B cell (primary cell): ENCODE results near the gene BIK. TPM values are rescaled to one million over a fixed set of nuclear protein-coding genes. Genes with fewer than 3 reads are reported as not detected.

Source experiments
- ATAC-seq: fragments of 200-7000 bp; cut with Tn5 transposase; one replicate; pipeline ENCODE4 v1.10.0; 2021; ENCODE audit warnings: low read depth, mild to moderate bottlenecking, moderate number of reproducible peaks, moderate library complexity
- CTCF ChIA-PET: fragments of 350-600 bp; sonication (Branson Sonifier 250); formaldehyde crosslinking; loops from one replicate; lab custom pipeline; 2021; ENCODE audit warnings: antibody characterized with exemption, inconsistent platforms; lab: Charles Lee
- POLR2A ChIA-PET: fragments of 350-600 bp; sonication (Branson Sonifier 250); formaldehyde crosslinking; loops from one replicate; lab custom pipeline; 2021; ENCODE audit warnings: antibody characterized with exemption; lab: Charles Lee
- DNase-seq: peaks from one replicate; pipeline ENCODE4 v3.0.0; 2013
- H2AFZ ChIP-seq: 2 replicates; pipeline ENCODE4 v1.6.1; 2012; ENCODE audit warnings: mild to moderate bottlenecking, low read depth, low read length; ENCODE audit not compliant: insufficient read depth, poor library complexity, severe bottlenecking
- H3K27ac ChIP-seq, 2 donors: 1 replicate in 1 of 2; 2 replicates in 1 of 2; pipeline ENCODE4 v1.5.1; 2012 to 2013; ENCODE audit warnings: low read length in 2 of 2, mild to moderate bottlenecking in 2 of 2, moderate library complexity in 1 of 2
- H3K27me3 ChIP-seq, 4 experiments: fragments of 200-600 bp in 1 of 4; sonication (generic) in 1 of 4; replicated peaks in 1 of 4; 1 replicate in 2 of 4; 2 replicates in 2 of 4; pipeline versions ENCODE4 v1.6.1 to v1.7.0; 2013 to 2016; ENCODE audit warnings: low read length in 3 of 4, mild to moderate bottlenecking in 2 of 4, mixed read lengths in 1 of 4, moderate library complexity in 1 of 4; ENCODE audit not compliant: insufficient read depth in 4 of 4, control insufficient read depth in 3 of 4; ENCODE audit errors: control extremely low read depth in 1 of 4
- H3K36me3 ChIP-seq, 2 experiments: replicated peaks in 1 of 2; 1 replicate in 1 of 2; 2 replicates in 1 of 2; pipeline versions ENCODE4 v1.6.1 to v1.7.1; 2013; ENCODE audit warnings: low read length in 1 of 2; ENCODE audit not compliant: insufficient read depth in 2 of 2, control insufficient read depth in 1 of 2; ENCODE audit errors: control extremely low read depth in 1 of 2, extremely low read depth in 1 of 2
- H3K4me1 ChIP-seq, 2 donors: fragments of 200-600 bp in 1 of 2; sonication (generic) in 1 of 2; 1 replicate in 1 of 2; 2 replicates in 1 of 2; pipeline versions ENCODE4 v1.5.1 to v1.6.1; 2013 to 2017; ENCODE audit warnings: low read length in 2 of 2; ENCODE audit not compliant: control insufficient read depth in 2 of 2, insufficient read depth in 2 of 2
- H3K4me2 ChIP-seq: replicated peaks from 2 replicates; pipeline ENCODE3; 2012; ENCODE audit warnings: mild to moderate bottlenecking, low read depth, low read length; ENCODE audit not compliant: poor library complexity, severe bottlenecking
- H3K4me3 ChIP-seq, 5 experiments: fragments of 200-600 bp in 1 of 5; sonication (generic) in 1 of 5; 1 replicate in 3 of 5; 2 replicates in 2 of 5; pipeline versions ENCODE4 v1.5.1 to v1.7.0; 2011 to 2016; ENCODE audit warnings: low read length in 4 of 5, mild to moderate bottlenecking in 4 of 5, low read depth in 2 of 5, control low read depth in 1 of 5, moderate library complexity in 1 of 5; ENCODE audit not compliant: insufficient read depth in 1 of 5; ENCODE audit errors: control extremely low read depth in 1 of 5, extremely low read depth in 1 of 5
- H3K79me2 ChIP-seq: fragments of 200-600 bp; sonication (generic); one replicate; pipeline ENCODE4 v1.6.0; 2016; ENCODE audit warnings: low read length; ENCODE audit not compliant: control insufficient read depth, insufficient read depth
- H3K9ac ChIP-seq: fragments of 200-600 bp; sonication (generic); 2 replicates; pipeline ENCODE4 v1.6.1; 2017; ENCODE audit warnings: mild to moderate bottlenecking, low read length, moderate library complexity
- H3K9me3 ChIP-seq, 3 donors: one replicate each; pipeline versions ENCODE4 v1.6.1 to v1.7.1; 2013; ENCODE audit warnings: low read length in 2 of 3; ENCODE audit not compliant: control insufficient read depth in 2 of 3, insufficient read depth in 1 of 3; ENCODE audit errors: control extremely low read depth in 1 of 3
- H4K20me1 ChIP-seq: 2 replicates; pipeline ENCODE4 v1.6.0; 2012; ENCODE audit warnings: mild to moderate bottlenecking, low read length; ENCODE audit not compliant: insufficient read depth, control insufficient read depth, poor library complexity, severe bottlenecking
- H3K27ac Mint-ChIP-seq: one replicate; pipeline ENCODE4 v1.8.0; 2021; ENCODE audit warnings: mixed read lengths
- H3K27me3 Mint-ChIP-seq: one replicate; pipeline ENCODE4 v1.8.0; 2021; ENCODE audit warnings: mixed read lengths
- H3K4me1 Mint-ChIP-seq: one replicate; pipeline ENCODE4 v1.8.0; 2021; ENCODE audit warnings: mixed read lengths
- H3K4me3 Mint-ChIP-seq: one replicate; pipeline ENCODE4 v1.8.0; 2021; ENCODE audit warnings: mixed read lengths
- H3K9me3 Mint-ChIP-seq: one replicate; pipeline ENCODE4 v1.8.0; 2022; ENCODE audit warnings: mixed read lengths; ENCODE audit not compliant: insufficient read depth
- CTCF ChIP-seq: fragments of 200-600 bp; IDR thresholded peaks from one replicate; pipeline ENCODE4 v1.8.0; 2022; ENCODE audit warnings: antibody characterized with exemption, mild to moderate bottlenecking
- EZH2 ChIP-seq: IDR thresholded peaks from 2 replicates; pipeline ENCODE4 v1.6.1; 2012; ENCODE audit warnings: borderline replicate concordance, low read depth, mild to moderate bottlenecking, moderate library complexity, low read length; ENCODE audit not compliant: insufficient read depth, poor library complexity, severe bottlenecking
- WGBS: methylation state at CpG from one replicate; pipeline ENCODE4 v1.1.5; 2013; ENCODE audit warnings: missing lambda C conversion rate; ENCODE audit not compliant: insufficient coverage; 5-methylcytosine and 5-hydroxymethylcytosine counted together
- intact Hi-C: fragments of 100-400 bp; cut with micrococcal nuclease; formaldehyde crosslinking; loops from one replicate; pipeline ENCODE4 v1.10.0; 2022
- polyA plus RNA-seq: library from polyadenylated mRNA; depleted of rRNA; stranded (reverse); fragments of >200 nt; gene quantifications from 2 replicates; pipeline ENCODE4 v1.2.3, GENCODE V29; 2012
- total RNA-seq, 2 donors: library from RNA; stranded (reverse); fragments of 120-200 nt in 1 of 2; gene quantifications; 1 replicate in 1 of 2; 2 replicates in 1 of 2; pipeline versions ENCODE4 v1.2.3 to v1.2.4, GENCODE V29; 2013 to 2022

Gene BIK
- total and polyA plus RNA-seq, 2 donors (not counting 1 experiment from before 2014, with no cell fraction given) = 1.3 to 2.7 TPM

GRCh38 chr22:43109921-43110443, 568 bp upstream of the BIK start:
- Histone ChIP-seq H3K4me1 (peaks cover 27 to 36% of the 10 kb centered on the region in 2 donors), H4K20me1 (peaks cover 6% of the 10 kb centered on the region), H3K79me2 (peaks cover 9% of the 10 kb centered on the region), H3K36me3 (no peaks in the 10 kb centered on the region), H3K27me3 (peaks cover 0 to 67% (median 32%) of the 10 kb centered on the region in 4 experiments), H3K4me3 (peak overlapping the region; percentile 22 to 73 (median 57)), H2AFZ (peak overlapping the region; percentile 78), H3K4me2 (peak overlapping the region; percentile 98), H3K27ac (no peak overlapping the region), H3K9me3 (peaks cover 0 to 9% (median 0%) of the 10 kb centered on the region in 3 donors), H3K9ac (peak overlapping the region; percentile 71)
- 12% methylated on average over 28 of the region's 32 CpGs for WGBS
- H3K27ac Mint-ChIP-seq = peak overlapping the region; percentile 16
- peak overlapping the region; percentile 81 for H3K4me3 Mint-ChIP-seq
- DNase-seq = no peak
- ATAC-seq = no peak
- ChIA-PET POLR2A (interaction anchor here (0.7 kb wide), 1 partner anchor 29 kb away, joined by 5 read pairs; no protein-coding TSS in a partner anchor), CTCF (interaction anchor here (0.7 to 2.0 kb wide), 9 partner anchors 12 to 540 kb away, joined by 3 to 9 read pairs (median 4); no protein-coding TSS in a partner anchor)
- peaks cover 36% of the 10 kb centered on the region for H3K27me3 Mint-ChIP-seq
- TF ChIP-seq CTCF (no peak), EZH2 (no peak)
- peaks cover 21% of the 10 kb centered on the region for H3K4me1 Mint-ChIP-seq
- no peaks in the 10 kb centered on the region for H3K9me3 Mint-ChIP-seq
- intact Hi-C loops = loop anchor here (2.0 kb wide), 2 partner anchors 21 to 27 kb away; partner anchors contain the start of gene TTLL1
